Stimulated activated CD4-positive, alpha-beta T cell treated with anti-CD3 and anti-CD28 coated beads, Interleukin-15, amount 100 ng/mL, for 24 hours (primary cell): ENCODE measurements around the gene AKAP17A.

ENCODE experiments used
- DNase-seq: peaks from one replicate; pipeline ENCODE4 v3.0.0-alpha.2; 2020

Gene AKAP17A

DNA sequence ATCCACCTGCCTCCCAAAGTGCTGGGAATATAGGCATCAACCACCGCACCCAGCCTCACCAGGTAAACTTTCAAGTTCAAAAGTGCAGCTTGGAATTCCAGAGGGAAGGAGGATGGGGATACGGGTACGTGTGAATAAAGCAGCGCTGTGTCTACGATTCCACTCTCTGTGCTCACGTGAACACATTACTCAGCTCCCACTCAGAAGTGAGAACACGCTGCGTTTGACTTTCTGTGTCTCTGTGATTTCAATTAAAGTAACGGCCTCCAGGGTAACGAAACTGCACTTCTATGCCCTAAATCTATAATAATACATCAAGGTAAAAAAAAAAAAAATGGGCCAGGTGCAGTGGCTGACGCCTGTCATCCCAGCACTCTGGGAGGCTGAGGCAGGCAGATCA, 15.1 kb downstream of the AKAP17A start:
- DNase-seq: no peak

DNA sequence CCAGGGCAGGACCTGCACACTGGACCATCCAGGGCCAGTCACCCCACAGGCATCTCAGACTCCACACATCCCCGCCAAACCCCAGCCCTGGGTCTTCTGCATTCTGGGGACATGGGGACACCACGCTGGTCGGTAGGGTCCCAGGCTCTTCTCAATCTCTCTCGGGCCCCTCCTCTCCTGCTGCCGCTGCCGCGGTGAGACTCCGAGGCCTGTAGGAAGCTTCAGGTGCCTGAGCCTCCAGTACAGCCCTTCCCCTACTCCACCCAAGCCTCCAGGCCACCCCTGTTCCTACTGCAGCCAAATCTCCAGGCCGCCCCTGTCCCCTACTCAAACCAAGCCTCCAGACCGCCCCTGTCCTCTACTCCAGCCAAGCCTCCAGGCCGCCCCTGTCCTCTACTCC, 17.9 kb downstream of the AKAP17A start:
- no peak for DNase-seq

GRCh38 chrX:1609762-1610161, 18.4 kb downstream of the AKAP17A start:
- no peak for DNase-seq

DNA sequence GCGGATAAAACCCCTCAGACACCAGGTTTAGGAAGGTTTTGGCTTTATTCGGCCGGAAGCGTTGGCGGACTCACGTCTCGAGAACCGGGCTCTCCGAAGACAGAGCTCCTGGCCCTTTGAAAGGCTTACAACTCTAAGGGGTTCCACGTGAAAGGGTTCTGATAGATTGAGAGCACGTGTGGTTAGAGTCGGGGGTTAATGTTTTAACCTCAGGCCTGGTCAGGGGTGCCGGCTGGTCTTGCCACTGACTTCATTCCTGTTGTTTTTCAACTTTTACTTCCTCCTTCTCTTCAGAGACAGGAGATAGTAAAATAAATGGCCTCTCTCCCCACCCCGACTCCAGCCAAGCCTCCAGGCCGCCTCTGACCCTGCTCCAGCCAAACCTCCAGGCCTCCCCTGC, 18.8 kb downstream of the AKAP17A start:
- no peak for DNase-seq

GRCh38 chrX:1610736-1611135, 19.3 kb downstream of the AKAP17A start:
- no peak for DNase-seq

- no peak for DNase-seq
These were observed 21.4 kb downstream of the AKAP17A start for GRCh38 chrX:1612641-1613286.

GRCh38 chrX:1614927-1615326, 23.5 kb downstream of the AKAP17A start, which contains the start of gene ASMT:
Gene ASMT (plus strand): TSS chrX:1615059. CDS start chrX:1615200, 141 bp downstream.
- no peak for DNase-seq

- no peak for DNase-seq
These were observed 27.3 kb downstream of the AKAP17A start for GRCh38 chrX:1618689-1619088.

GRCh38 chrX:1623691-1624090, 32.3 kb downstream of the AKAP17A start:
- no peak for DNase-seq

DNA sequence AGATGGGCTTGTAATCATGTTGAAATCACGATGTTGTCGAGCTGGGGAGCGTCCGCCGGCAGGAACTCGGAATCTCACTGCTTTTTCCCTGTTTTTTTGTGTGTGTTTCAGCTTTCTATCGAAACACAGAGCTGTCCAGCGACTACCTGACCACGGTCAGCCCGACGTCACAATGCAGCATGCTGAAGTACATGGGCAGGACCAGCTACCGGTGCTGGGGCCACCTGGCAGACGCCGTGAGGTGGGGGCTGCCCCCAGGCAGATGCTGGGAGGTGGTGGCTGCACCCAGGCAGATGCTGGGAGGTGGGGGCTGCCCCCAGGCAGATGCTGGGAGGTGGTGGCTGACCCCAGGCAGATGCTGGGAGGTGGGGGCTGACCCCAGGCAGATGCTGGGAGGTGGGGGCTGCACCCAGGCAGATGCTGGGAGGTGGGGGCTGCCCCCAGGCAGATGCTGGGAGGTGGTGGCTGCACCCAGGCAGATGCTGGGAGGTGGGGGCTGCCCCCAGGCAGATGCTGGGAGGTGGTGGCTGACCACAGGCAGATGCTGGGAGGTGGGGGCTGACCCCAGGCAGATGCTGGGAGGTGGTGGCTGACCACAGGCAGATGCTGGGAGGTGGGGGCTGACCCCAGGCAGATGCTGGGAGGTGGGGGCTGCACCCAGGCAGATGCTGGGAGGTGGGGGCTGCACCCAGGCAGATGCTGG, 32.9 kb downstream of the AKAP17A start:
- peak; percentile 12 for DNase-seq

- DNase-seq: peak; percentile 14
These were observed 33.4 kb downstream of the AKAP17A start for GRCh38 chrX:1624861-1625215.

GRCh38 chrX:1629244-1629643, 37.8 kb downstream of the AKAP17A start:
- no peak for DNase-seq

- no peak for DNase-seq
These were observed 54.6 kb downstream of the AKAP17A start for GRCh38 chrX:1646009-1646408.

DNA sequence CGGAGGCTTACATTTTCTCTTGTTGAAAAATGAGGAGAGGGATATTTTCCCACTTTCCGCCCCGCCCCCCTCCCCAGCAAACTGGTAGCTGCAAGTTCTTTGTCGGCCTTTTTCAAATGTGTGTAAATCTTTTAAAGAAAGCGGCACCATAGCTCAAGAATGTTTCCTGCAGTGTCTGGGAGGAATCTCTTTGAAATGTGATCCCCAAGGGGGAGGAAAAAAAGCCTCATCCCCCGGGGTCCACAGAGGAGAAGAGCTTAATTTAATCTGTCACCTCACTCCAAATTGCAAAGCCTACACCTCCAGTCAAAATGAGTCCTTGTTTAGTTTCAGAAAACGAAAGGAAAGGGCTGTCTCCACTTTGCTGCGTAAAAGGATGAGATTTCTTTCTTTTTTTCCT, 58.2 kb downstream of the AKAP17A start:
- no peak for DNase-seq
